WERI-Rb-1 (cell line): Measurements from ENCODE around the gene CYBC1.

ENCODE experiments used
- DNase-seq: peaks from one replicate; pipeline ENCODE4 v3.0.0-alpha.2; 2020
- H3K27ac ChIP-seq: fragments of 250-450 bp; sonication (Bioruptor Pico); 2 replicates; pipeline ENCODE4 v1.5.1; 2020; ENCODE audit warnings: mild to moderate bottlenecking, moderate library complexity
- H3K27me3 ChIP-seq: fragments of 250-450 bp; sonication (Bioruptor Pico); 2 replicates; pipeline ENCODE4 v1.5.1; 2021; ENCODE audit warnings: mild to moderate bottlenecking, low read depth, moderate library complexity; ENCODE audit not compliant: insufficient read depth, severe bottlenecking
- H3K36me3 ChIP-seq: fragments of 250-450 bp; sonication (Bioruptor Pico); 2 replicates; pipeline ENCODE4 v1.5.1; 2020; ENCODE audit warnings: mild to moderate bottlenecking, moderate library complexity
- H3K4me3 ChIP-seq: 2 replicates; pipeline ENCODE4 v1.5.1; 2011; ENCODE audit warnings: low read depth, mild to moderate bottlenecking, control low read depth, low read length
- H3K9me3 ChIP-seq: fragments of 250-450 bp; sonication (Bioruptor Pico); 2 replicates; pipeline ENCODE4 v1.5.1; 2021; ENCODE audit warnings: mild to moderate bottlenecking, moderate library complexity; ENCODE audit not compliant: severe bottlenecking
- CTCF ChIP-seq: IDR thresholded peaks from 2 replicates; pipeline ENCODE4 v1.5.1; 2011; ENCODE audit warnings: low read depth, mild to moderate bottlenecking, control low read depth, inconsistent platforms, low read length

CYBC1 gene

GRCh38 chr17:82449131-82449882, 1.2 kb downstream of the CYBC1 start:
- Histone ChIP-seq H3K36me3 (peaks cover 30% of the 10 kb centered on the region), H3K4me3 (peak overlapping the region; percentile 84), H3K9me3 (peaks cover 23% of the 10 kb centered on the region), H3K27me3 (no peaks in the 10 kb centered on the region), H3K27ac (peak overlapping the region; percentile 92)
- DNase-seq: no peak
- TF ChIP-seq CTCF: no peak

GRCh38 chr17:82447876-82448275, 2.7 kb downstream of the CYBC1 start:
- peaks cover 41% of the 10 kb centered on the region for H3K36me3 ChIP-seq
- H3K4me3 ChIP-seq: no peak overlapping the region
- H3K27ac ChIP-seq: no peak overlapping the region
- no peak for TF ChIP-seq CTCF
- DNase-seq: no peak
- H3K9me3 ChIP-seq: peaks cover 11% of the 10 kb centered on the region
- H3K27me3 ChIP-seq: no peaks in the 10 kb centered on the region

- no peaks in the 10 kb centered on the region for H3K27me3 ChIP-seq
- peaks cover under 1% of the 10 kb centered on the region for H3K9me3 ChIP-seq
- DNase-seq: no peak
- no peak for TF ChIP-seq CTCF
- no peak overlapping the region for H3K4me3 ChIP-seq
- peaks cover 54% of the 10 kb centered on the region for H3K36me3 ChIP-seq
- no peak overlapping the region for H3K27ac ChIP-seq
Observed at GRCh38 chr17:82446649-82447048, 3.9 kb downstream of the CYBC1 start.

- DNase-seq: no peak
- Histone ChIP-seq H3K4me3 (no peak overlapping the region), H3K36me3 (peaks cover 56% of the 10 kb centered on the region), H3K9me3 (no peaks in the 10 kb centered on the region), H3K27me3 (no peaks in the 10 kb centered on the region), H3K27ac (no peak overlapping the region)
- TF ChIP-seq CTCF: no peak
Observed at GRCh38 chr17:82446124-82446523, 4.4 kb downstream of the CYBC1 start.

GRCh38 chr17:82445542-82445941, 5.0 kb downstream of the CYBC1 start:
- Histone ChIP-seq H3K4me3 (no peak overlapping the region), H3K27me3 (no peaks in the 10 kb centered on the region), H3K36me3 (peaks cover 56% of the 10 kb centered on the region), H3K9me3 (no peaks in the 10 kb centered on the region), H3K27ac (no peak overlapping the region)
- no peak for TF ChIP-seq CTCF
- DNase-seq: no peak
